ENCODE data around the gene SENP3.

SENP3 gene

GRCh38 chr17:7606280-7606679 lies 44.6 kb downstream of the SENP3 start:
- DNase-seq, result no peak

GRCh38 chr17:7610641-7611040 lies 48.9 kb downstream of the SENP3 start:
- DNase-seq, result no peak

- DNase-seq, result no peak
Observed at GRCh38 chr17:7611635-7612293, 50.0 kb downstream of the SENP3 start.

GRCh38 chr17:7612294-7612640 lies 50.5 kb downstream of the SENP3 start:
- no peak for DNase-seq

- DNase-seq, result peak; percentile 12
Observed at GRCh38 chr17:7613769-7614424, 52.2 kb downstream of the SENP3 start.

- peak; percentile 100 for DNase-seq
Observed at GRCh38 chr17:7614425-7615264, 52.9 kb downstream of the SENP3 start, which contains the start of gene FXR2. Gene FXR2, minus strand, starts transcription at chr17:7614897. Its CDS starts 365 bp downstream, at chr17:7614532.

GRCh38 chr17:7615265-7615747 lies 53.6 kb downstream of the SENP3 start:
- DNase-seq, result no peak

GRCh38 chr17:7618608-7619007 lies 56.9 kb downstream of the SENP3 start:
- DNase-seq, result no peak

- no peak for DNase-seq
Observed at GRCh38 chr17:7620835-7621234, 59.1 kb downstream of the SENP3 start.

Measured in DMS79 treated with DMSO at 0.1 percent for 48 hours (cell line).